HepG2 (cell line): ENCODE data around the gene CNPY4. TPM values are rescaled to one million over a fixed set of nuclear protein-coding genes. Genes with fewer than 3 reads are reported as not detected.

ENCODE experiments used
- ATF1 ChIP-seq: IDR thresholded peaks from 2 replicates; pipeline ENCODE4 v1.6.1; 2016; ENCODE audit warnings: mild to moderate bottlenecking, control low read depth
- CEBPG ChIP-seq: IDR thresholded peaks from 2 replicates; pipeline ENCODE4 v1.6.1; 2016
- ELF1 ChIP-seq: sonication (generic); formaldehyde crosslinking; IDR thresholded peaks from 2 replicates; pipeline ENCODE4 v1.4.0; 2020; ENCODE audit warnings: missing genetic modification reagents
- FOXJ3 ChIP-seq: sonication (generic); formaldehyde crosslinking; IDR thresholded peaks from 2 replicates; pipeline ENCODE4 v1.4.0; 2020; ENCODE audit warnings: missing genetic modification reagents, mild to moderate bottlenecking, borderline replicate concordance
- GABPA ChIP-seq, 2 experiments: IDR thresholded peaks; 2 replicates each; pipeline ENCODE4 v1.6.1; 2011 to 2016; ENCODE audit warnings: low read depth in 2 of 2, low read length in 1 of 2, missing biosample characterization in 1 of 2, missing genetic modification characterization in 1 of 2
- HBP1 ChIP-seq: IDR thresholded peaks from 2 replicates; pipeline ENCODE4 v1.6.1; 2016; ENCODE audit warnings: low read depth, control low read depth
- HOMEZ ChIP-seq: IDR thresholded peaks from 2 replicates; pipeline ENCODE4 v1.6.1; 2016; ENCODE audit warnings: low read depth
- NFIC ChIP-seq: IDR thresholded peaks from 2 replicates; pipeline ENCODE4 v1.6.1; 2012; ENCODE audit warnings: mild to moderate bottlenecking, low read length, inconsistent platforms
- POLR2G ChIP-seq: fragments of 200-400 bp; formaldehyde crosslinking; IDR thresholded peaks from 2 replicates; pipeline ENCODE4 v1.6.1; 2018; ENCODE audit warnings: mild to moderate bottlenecking, low read depth, low read length, moderate library complexity
- SATB2 ChIP-seq: sonication (generic); formaldehyde crosslinking; IDR thresholded peaks from 2 replicates; pipeline ENCODE4 v1.5.0; 2020; ENCODE audit warnings: missing genetic modification reagents
- SCMH1 ChIP-seq: sonication (generic); formaldehyde crosslinking; IDR thresholded peaks from 2 replicates; pipeline ENCODE4 v1.9.0; 2021; ENCODE audit warnings: missing genetic modification reagents, mild to moderate bottlenecking, borderline replicate concordance
- SOX5 ChIP-seq: IDR thresholded peaks from 2 replicates; pipeline ENCODE4 v1.6.1; 2016; ENCODE audit warnings: borderline replicate concordance
- SP1 ChIP-seq, 2 experiments: fragments of 450-650 bp in 1 of 2; sonication (generic) in 1 of 2; formaldehyde crosslinking in 1 of 2; IDR thresholded peaks; 2 replicates each; pipeline versions ENCODE4 v1.4.0 to v1.6.1; 2016 to 2020; ENCODE audit warnings: missing genetic modification reagents in 1 of 2
- TEAD2 ChIP-seq: sonication (generic); formaldehyde crosslinking; IDR thresholded peaks from 2 replicates; pipeline ENCODE4 v1.9.0; 2021; ENCODE audit warnings: missing genetic modification reagents
- ZNF17 ChIP-seq: sonication (generic); formaldehyde crosslinking; IDR thresholded peaks from 2 replicates; pipeline ENCODE4 v1.5.0; 2020; ENCODE audit warnings: mild to moderate bottlenecking, missing genetic modification reagents
- ZNF232 ChIP-seq: sonication (generic); formaldehyde crosslinking; IDR thresholded peaks from 2 replicates; pipeline ENCODE4 v1.4.0; 2020; ENCODE audit warnings: missing genetic modification reagents, borderline replicate concordance
- ZNF367 ChIP-seq: sonication (generic); formaldehyde crosslinking; IDR thresholded peaks from 2 replicates; pipeline ENCODE4 v1.4.0; 2020; ENCODE audit warnings: missing genetic modification reagents, borderline replicate concordance
- ZNF572 ChIP-seq: sonication (generic); formaldehyde crosslinking; IDR thresholded peaks from 2 replicates; pipeline ENCODE4 v1.5.1; 2020; ENCODE audit warnings: mild to moderate bottlenecking, missing genetic modification reagents
- ZNF777 ChIP-seq: sonication (generic); formaldehyde crosslinking; IDR thresholded peaks from 2 replicates; pipeline ENCODE4 v1.4.0; 2020; ENCODE audit warnings: missing genetic modification reagents
- polyA plus RNA-seq, 8 experiments: library from polyadenylated mRNA; depleted of rRNA in 3 of 8; stranded (reverse) in 7 of 8; unstranded in 1 of 8; fragments of >200 nt; fragmentation: Illumina TruSeq in 4 of 8; extraction: Trizol in 4 of 8; gene quantifications; 2 replicates each; pipeline versions ENCODE4 v1.2.1 to v1.2.3, GENCODE V29; 2011 to 2016; ENCODE audit warnings: low read depth in 4 of 8, missing spikeins in 1 of 8, mixed read lengths in 1 of 8; ENCODE audit not compliant: insufficient read depth in 1 of 8
- total RNA-seq, 5 experiments: library from RNA; depleted of rRNA; stranded (reverse); fragments of >200 nt; fragmentation: Illumina TruSeq; extraction: Trizol; gene quantifications; 2 replicates each; pipeline ENCODE4 v1.2.3, GENCODE V29; 2016; ENCODE audit warnings: low read depth in 1 of 5
- TF ChIP-seq, protein P1 (sequence below): sonication (generic); formaldehyde crosslinking; IDR thresholded peaks from 2 replicates; pipeline ENCODE4 v1.8.0; 2022; ENCODE audit warnings: missing genetic modification reagents, mild to moderate bottlenecking, moderate library complexity, borderline replicate concordance
- TF ChIP-seq, protein P2 (sequence below): sonication (generic); formaldehyde crosslinking; IDR thresholded peaks from 2 replicates; pipeline ENCODE4 v1.4.0; 2020; ENCODE audit warnings: mild to moderate bottlenecking, low read depth, missing genetic modification reagents
- TF ChIP-seq, protein P3 (sequence below): IDR thresholded peaks from 2 replicates; pipeline ENCODE4 v1.6.1; 2012; ENCODE audit warnings: low read depth, low read length, improper control_type of control experiment

The CNPY4 gene
- total and polyA plus RNA-seq, 2 of the 13 experiments (the other 11 are each of a cell fraction or from before 2014, with no cell fraction given): 6.2 to 12.7 TPM

DNA sequence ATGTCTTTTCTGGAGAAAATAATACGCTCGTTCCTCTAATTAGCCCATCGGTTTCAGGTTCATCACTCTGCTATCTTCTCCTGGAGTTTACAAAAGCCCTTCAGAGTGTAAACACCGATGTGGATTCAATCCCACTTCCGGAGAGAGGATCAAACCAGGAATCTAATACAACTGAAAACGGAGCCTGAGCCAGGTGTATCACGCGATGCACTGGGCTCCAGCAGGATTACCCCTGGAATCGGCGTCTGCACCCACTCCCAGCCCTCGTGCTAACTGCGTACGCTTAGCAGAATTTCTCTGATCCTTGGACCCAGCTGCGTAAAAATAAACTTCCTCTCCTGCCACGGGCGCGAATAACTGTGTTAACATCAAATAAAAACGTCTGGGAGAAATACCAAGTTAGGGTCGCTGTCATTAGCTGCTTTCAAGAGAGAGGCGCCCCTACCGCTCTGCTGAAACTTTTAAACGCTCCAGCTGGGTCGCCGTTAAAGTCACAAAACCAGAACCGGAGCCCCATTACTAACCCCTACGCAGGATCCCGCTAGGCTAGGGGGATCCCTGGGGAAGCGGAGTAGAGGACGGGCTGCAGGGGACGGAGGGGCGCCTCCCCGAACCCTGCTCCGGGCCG is 38.4 kb upstream of the CNPY4 start (continued):
- TF ChIP-seq ZNF367 (CRISPR knock-in tag): peak; percentile 77; the same call in 1 of the 2 replicates
- TF ChIP-seq NFIC: 0 out of 2 replicates have a peak, but pooled peaks have one; percentile 36
- no peak for TF ChIP-seq SP1 (IDR thresholded peaks at IDR 0.05)
- TF ChIP-seq SP1 (CRISPR knock-in tag; IDR thresholded peaks at IDR 0.05): no peak
- TF ChIP-seq ELF1: 0 out of 2 replicates have a peak, but pooled peaks have one; percentile 31
- no peak for TF ChIP-seq SCMH1
- TF ChIP-seq FOXJ3 (CRISPR knock-in tag): peak; percentile 43; the same call in 1 of the 2 replicates
- 0 out of 2 replicates have a peak, but pooled peaks have one; percentile 33 for TF ChIP-seq TEAD2 (CRISPR knock-in tag)
- TF ChIP-seq, protein P1, sequence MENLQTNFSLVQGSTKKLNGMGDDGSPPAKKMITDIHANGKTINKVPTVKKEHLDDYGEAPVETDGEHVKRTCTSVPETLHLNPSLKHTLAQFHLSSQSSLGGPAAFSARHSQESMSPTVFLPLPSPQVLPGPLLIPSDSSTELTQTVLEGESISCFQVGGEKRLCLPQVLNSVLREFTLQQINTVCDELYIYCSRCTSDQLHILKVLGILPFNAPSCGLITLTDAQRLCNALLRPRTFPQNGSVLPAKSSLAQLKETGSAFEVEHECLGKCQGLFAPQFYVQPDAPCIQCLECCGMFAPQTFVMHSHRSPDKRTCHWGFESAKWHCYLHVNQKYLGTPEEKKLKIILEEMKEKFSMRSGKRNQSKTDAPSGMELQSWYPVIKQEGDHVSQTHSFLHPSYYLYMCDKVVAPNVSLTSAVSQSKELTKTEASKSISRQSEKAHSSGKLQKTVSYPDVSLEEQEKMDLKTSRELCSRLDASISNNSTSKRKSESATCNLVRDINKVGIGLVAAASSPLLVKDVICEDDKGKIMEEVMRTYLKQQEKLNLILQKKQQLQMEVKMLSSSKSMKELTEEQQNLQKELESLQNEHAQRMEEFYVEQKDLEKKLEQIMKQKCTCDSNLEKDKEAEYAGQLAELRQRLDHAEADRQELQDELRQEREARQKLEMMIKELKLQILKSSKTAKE (CRISPR knock-in tag): no peak
- TF ChIP-seq ATF1 (CRISPR knock-in tag): 0 out of 2 replicates have a peak, but pooled peaks have one; percentile 0
- peak; percentile 67 for TF ChIP-seq POLR2G
- peak; percentile 19; the same call in 1 of the 2 replicates for TF ChIP-seq SOX5 (CRISPR knock-in tag)
- TF ChIP-seq SATB2: 0 out of 2 replicates have a peak, but pooled peaks have one; percentile 36
- TF ChIP-seq CEBPG: 0 out of 2 replicates have a peak, but pooled peaks have one; percentile 8
- TF ChIP-seq GABPA (IDR thresholded peaks at IDR 0.05; ENCODE audit: low read depth, low read length): no peak
- TF ChIP-seq GABPA (CRISPR knock-in tag; IDR thresholded peaks at IDR 0.05; ENCODE audit: low read depth): peak; percentile 68
- TF ChIP-seq HBP1 (CRISPR knock-in tag): 0 out of 2 replicates have a peak, but pooled peaks have one; percentile 5
- TF ChIP-seq, protein P2, sequence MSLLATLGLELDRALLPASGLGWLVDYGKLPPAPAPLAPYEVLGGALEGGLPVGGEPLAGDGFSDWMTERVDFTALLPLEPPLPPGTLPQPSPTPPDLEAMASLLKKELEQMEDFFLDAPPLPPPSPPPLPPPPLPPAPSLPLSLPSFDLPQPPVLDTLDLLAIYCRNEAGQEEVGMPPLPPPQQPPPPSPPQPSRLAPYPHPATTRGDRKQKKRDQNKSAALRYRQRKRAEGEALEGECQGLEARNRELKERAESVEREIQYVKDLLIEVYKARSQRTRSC (CRISPR knock-in tag): 0 out of 2 replicates have a peak, but pooled peaks have one; percentile 4
- peak; percentile 45; the same call in 1 of the 2 replicates for TF ChIP-seq ZNF17
- peak; percentile 66; the same call in 1 of the 2 replicates for TF ChIP-seq ZNF232 (CRISPR knock-in tag)
- TF ChIP-seq ZNF572 (CRISPR knock-in tag): no peak
- TF ChIP-seq, protein P3, sequence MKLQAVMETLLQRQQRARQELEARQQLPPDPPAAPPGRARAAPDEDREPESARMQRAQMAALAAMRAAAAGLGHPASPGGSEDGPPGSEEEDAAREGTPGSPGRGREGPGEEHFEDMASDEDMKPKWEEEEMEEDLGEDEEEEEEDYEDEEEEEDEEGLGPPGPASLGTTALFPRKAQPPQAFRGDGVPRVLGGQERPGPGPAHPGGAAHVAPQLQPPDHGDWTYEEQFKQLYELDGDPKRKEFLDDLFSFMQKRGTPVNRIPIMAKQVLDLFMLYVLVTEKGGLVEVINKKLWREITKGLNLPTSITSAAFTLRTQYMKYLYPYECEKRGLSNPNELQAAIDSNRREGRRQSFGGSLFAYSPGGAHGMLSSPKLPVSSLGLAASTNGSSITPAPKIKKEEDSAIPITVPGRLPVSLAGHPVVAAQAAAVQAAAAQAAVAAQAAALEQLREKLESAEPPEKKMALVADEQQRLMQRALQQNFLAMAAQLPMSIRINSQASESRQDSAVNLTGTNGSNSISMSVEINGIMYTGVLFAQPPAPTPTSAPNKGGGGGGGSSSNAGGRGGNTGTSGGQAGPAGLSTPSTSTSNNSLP: 0 out of 2 replicates have a peak, but pooled peaks have one; percentile 61
- TF ChIP-seq HOMEZ (CRISPR knock-in tag): no peak
- no peak; the same call in 1 of the 2 replicates for TF ChIP-seq ZNF777 (CRISPR knock-in tag)
